Upper lobe of left lung (tissue), 6 donors: ENCODE results near the gene AP1B1. TPM values are rescaled to one million over a fixed set of nuclear protein-coding genes. Genes with fewer than 3 reads are reported as not detected.
A peak's percentile ranks its signal among the peaks of the same experiment; 100 is the strongest.

ENCODE experiments used
- ATAC-seq, 2 donors: fragments of 200-7000 bp; cut with Tn5 transposase; one replicate each; pipeline ENCODE4 v1.9.1; 2022; ENCODE audit warnings: mild to moderate bottlenecking in 2 of 2, moderate library complexity in 2 of 2; ENCODE audit not compliant: low FRiP score in 2 of 2
- DNase-seq, 2 donors: peaks; one replicate each; pipeline ENCODE4 v3.0.0-alpha.2; 2019 to 2020
- H3K27ac ChIP-seq, 4 donors: fragments of 200-600 bp; sonication (generic); one replicate each; pipeline ENCODE4 v1.5.1; 2016 to 2019
- H3K27me3 ChIP-seq, 4 donors: fragments of 200-600 bp; sonication (generic); one replicate each; pipeline ENCODE4 v1.5.1; 2017 to 2019
- H3K36me3 ChIP-seq, 4 donors: fragments of 200-600 bp; sonication (generic); one replicate each; pipeline ENCODE4 v1.5.1; 2016 to 2019
- H3K4me1 ChIP-seq, 4 donors: fragments of 200-600 bp; sonication (generic); one replicate each; pipeline ENCODE4 v1.5.1; 2018 to 2019
- H3K4me3 ChIP-seq, 4 donors: fragments of 200-600 bp; sonication (generic); one replicate each; pipeline ENCODE4 v1.5.1; 2017 to 2019; ENCODE audit warnings: mild to moderate bottlenecking in 2 of 4, moderate library complexity in 1 of 4
- H3K9me3 ChIP-seq, 4 donors: fragments of 200-600 bp; sonication (generic); one replicate each; pipeline ENCODE4 v1.5.1; 2018 to 2019
- EP300 ChIP-seq, 4 donors: sonication (generic); formaldehyde crosslinking; IDR thresholded peaks; one replicate each; pipeline ENCODE4 v1.5.1; 2017; ENCODE audit warnings: antibody characterized with exemption in 4 of 4, control low read depth in 2 of 4
- POLR2A ChIP-seq, 4 donors: fragments of 450-650 bp; IDR thresholded peaks; one replicate each; pipeline ENCODE4 v1.5.1; 2016 to 2017; ENCODE audit warnings: antibody characterized with exemption in 4 of 4, mild to moderate bottlenecking in 2 of 4
- POLR2AphosphoS5 ChIP-seq, 2 donors: sonication (generic); formaldehyde crosslinking; IDR thresholded peaks; one replicate each; pipeline ENCODE4 v1.5.1; 2017; ENCODE audit warnings: antibody characterized with exemption in 2 of 2
- WGBS, 2 donors: methylation state at CpG; one replicate each; pipeline ENCODE4 v1.1.5; 2017 to 2018; 5-methylcytosine and 5-hydroxymethylcytosine counted together
- total RNA-seq, 6 donors: library from RNA; depleted of rRNA in 4 of 6; stranded (reverse); fragments of >200 nt in 4 of 6; gene quantifications; one replicate each; pipeline versions ENCODE4 v1.1.0 to v1.2.1, GENCODE V29; 2016 to 2021
- TF ChIP-seq, protein P1 (sequence below), 6 experiments: fragments of 450-650 bp in 4 of 6; fragments of 200-600 bp in 2 of 6; sonication (generic) in 2 of 6; IDR thresholded peaks; one replicate each; pipeline ENCODE4 v1.5.1; 2016 to 2019; ENCODE audit warnings: antibody characterized with exemption in 6 of 6
- donor health status: DM: no; HTN: no; CAD: no; lungs with moderate emphysema.
- donor health status: DM: no; HTN: yes; CAD: no; lungs with severe emphysema.

Gene AP1B1
- total RNA-seq, 6 donors from 2014 or later, result 44.7 to 162 (median 80.7) TPM

DNA sequence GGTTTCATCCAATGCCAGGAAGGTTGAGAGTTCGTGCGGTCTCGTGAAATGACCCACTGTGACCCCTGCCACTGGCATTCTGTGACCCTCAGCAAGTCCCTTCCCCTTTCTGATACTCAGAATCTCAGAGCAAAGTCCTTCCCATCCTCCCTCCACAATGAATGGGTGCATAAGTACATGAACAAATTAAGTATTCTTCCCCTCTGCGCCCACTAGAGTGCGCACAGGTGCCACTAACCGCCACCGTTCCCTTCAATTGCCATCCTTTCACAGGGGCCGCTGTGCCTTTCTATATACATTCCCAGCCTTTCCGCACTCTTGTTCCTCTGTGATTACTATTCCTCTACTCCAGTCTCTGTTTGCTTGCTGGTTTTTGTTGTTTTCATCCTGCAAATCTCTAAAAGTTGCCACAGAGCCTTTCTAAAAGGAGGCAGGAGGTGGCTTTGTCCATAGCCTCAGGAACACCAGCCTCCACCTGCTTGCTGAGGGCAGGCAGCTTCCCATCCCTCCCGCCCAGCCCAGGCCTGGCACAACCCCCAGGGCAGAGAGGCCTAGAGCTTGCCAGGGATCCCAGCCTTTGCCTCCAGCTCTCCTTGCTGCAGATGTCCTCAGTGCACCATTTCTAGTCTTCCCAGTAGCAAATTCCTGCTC, 6.7 kb upstream of the AP1B1 start:
- WGBS, 2 donors, result 7 to 11% methylated on average over 10 of the region's 10 CpGs
- Histone ChIP-seq H3K36me3 (no peaks in the 10 kb centered on the region), H3K27me3 (no peaks in the 10 kb centered on the region), H3K27ac (no peak overlapping the region), H3K4me1 (peaks cover 0 to 5% (median 2%) of the 10 kb centered on the region in 4 donors), H3K4me3 (no peak overlapping the region), H3K9me3 (no peaks in the 10 kb centered on the region)
- DNase-seq (peak in 1 of 2 donors; percentile 66), ATAC-seq (peak; percentile 84 to 93)
- TF ChIP-seq POLR2AphosphoS5 (IDR thresholded peaks at IDR 0.05), result no peak
- TF ChIP-seq, protein P1, sequence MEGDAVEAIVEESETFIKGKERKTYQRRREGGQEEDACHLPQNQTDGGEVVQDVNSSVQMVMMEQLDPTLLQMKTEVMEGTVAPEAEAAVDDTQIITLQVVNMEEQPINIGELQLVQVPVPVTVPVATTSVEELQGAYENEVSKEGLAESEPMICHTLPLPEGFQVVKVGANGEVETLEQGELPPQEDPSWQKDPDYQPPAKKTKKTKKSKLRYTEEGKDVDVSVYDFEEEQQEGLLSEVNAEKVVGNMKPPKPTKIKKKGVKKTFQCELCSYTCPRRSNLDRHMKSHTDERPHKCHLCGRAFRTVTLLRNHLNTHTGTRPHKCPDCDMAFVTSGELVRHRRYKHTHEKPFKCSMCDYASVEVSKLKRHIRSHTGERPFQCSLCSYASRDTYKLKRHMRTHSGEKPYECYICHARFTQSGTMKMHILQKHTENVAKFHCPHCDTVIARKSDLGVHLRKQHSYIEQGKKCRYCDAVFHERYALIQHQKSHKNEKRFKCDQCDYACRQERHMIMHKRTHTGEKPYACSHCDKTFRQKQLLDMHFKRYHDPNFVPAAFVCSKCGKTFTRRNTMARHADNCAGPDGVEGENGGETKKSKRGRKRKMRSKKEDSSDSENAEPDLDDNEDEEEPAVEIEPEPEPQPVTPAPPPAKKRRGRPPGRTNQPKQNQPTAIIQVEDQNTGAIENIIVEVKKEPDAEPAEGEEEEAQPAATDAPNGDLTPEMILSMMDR (IDR thresholded peaks at IDR 0.05), result peak; percentile 53 to 78 (median 66)

DNA sequence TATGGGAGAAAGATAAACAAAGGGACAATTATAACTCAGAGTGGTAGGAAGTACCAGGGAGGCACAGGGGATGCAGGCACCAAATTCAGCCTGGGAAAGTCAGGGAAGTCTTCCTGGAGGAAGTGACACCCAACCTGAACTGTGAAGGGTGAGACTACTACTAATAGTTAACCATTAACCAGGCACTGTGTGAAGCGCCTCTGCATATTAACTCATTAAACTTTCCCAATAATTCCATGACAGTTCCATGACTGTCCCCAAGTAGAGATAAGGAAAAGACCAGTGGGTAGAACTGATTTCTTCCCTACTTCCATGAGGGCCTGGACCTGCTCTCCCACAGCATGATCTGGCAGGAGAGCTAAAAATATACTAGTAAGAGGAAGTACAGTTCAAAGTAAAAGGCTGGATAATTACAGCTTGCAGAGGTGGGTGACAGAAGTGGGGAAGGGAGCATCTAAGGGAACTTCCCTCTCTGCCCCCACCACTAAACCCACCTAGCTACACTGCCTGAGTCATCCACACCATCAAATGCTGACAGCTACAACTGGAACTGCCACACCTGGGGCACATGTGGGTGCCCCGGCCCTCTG, 4.7 kb upstream of the AP1B1 start:
- H3K27ac ChIP-seq, result no peak overlapping the region
- no peak for TF ChIP-seq EP300 (IDR thresholded peaks at IDR 0.05)
- TF ChIP-seq POLR2AphosphoS5 (IDR thresholded peaks at IDR 0.05), result no peak
- no peak for TF ChIP-seq POLR2A (IDR thresholded peaks at IDR 0.05)
- TF ChIP-seq, protein P1 (IDR thresholded peaks at IDR 0.05), result no peak
- H3K4me1 ChIP-seq, result peaks cover 4 to 11% (median 8%) of the 10 kb centered on the region in 4 donors
- DNase-seq (no peak), ATAC-seq (no peak)
- no peaks in the 10 kb centered on the region for H3K27me3 ChIP-seq
- H3K4me3 ChIP-seq, result no peak overlapping the region
- H3K36me3 ChIP-seq, result no peaks in the 10 kb centered on the region
- WGBS, 2 donors, result 79 to 87% methylated on average over 2 of the region's 2 CpGs
- H3K9me3 ChIP-seq, result no peaks in the 10 kb centered on the region

DNA sequence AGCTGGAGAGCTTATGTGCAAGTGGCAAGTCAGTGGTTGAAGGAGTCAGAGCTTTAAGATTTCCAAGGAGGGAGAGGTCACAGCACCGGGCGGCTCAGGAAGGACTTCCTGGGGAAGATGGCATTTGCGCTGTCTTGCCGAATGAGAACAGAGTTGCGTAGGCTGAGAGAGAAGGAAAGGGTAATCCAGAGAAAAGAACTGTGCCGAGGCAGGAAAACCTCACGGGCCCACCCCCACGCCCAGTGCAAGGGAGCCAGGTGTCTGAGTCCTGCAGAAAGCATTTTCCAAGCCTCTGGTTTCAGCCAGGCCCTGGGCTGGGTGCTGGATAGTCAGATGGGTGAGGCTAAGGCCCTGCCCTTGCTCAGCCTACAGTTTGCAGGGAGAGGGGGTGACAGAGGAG, 3.2 kb upstream of the AP1B1 start:
- DNase-seq, result no peak
- WGBS, 2 donors, result 59 to 69% methylated on average over 8 of the region's 8 CpGs

DNA sequence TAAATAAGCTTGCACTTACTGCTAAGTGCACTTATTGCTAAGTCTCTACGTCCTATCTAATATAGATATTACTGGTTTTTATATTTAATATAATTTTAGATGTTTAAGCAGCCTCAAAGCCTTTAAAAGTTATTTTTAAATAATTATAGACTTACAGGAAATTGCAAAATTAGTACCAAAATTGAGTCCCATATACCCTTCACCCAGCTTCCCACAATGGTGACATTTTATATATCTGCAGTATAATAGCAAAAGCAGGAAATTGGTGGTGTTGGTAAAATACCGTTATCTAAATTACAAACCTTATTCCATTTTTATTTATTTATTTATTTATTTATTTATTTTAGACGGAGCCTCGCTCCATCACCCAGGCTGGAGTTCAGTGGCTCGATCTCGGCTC, 1.9 kb upstream of the AP1B1 start:
- Histone ChIP-seq H3K4me1 (peaks cover 21 to 36% (median 32%) of the 10 kb centered on the region in 4 donors), H3K4me3 (no peak overlapping the region), H3K36me3 (peaks cover 0 to 3% (median 0%) of the 10 kb centered on the region in 4 donors), H3K27ac (no peak overlapping the region), H3K27me3 (no peaks in the 10 kb centered on the region), H3K9me3 (no peaks in the 10 kb centered on the region)
- DNase-seq, result no peak
- 83 to 95% methylated on average over 6 of the region's 6 CpGs for WGBS, 2 donors
- TF ChIP-seq EP300 (IDR thresholded peaks at IDR 0.05), result no peak
- no peak for TF ChIP-seq POLR2AphosphoS5 (IDR thresholded peaks at IDR 0.05)
- TF ChIP-seq, protein P1 (IDR thresholded peaks at IDR 0.05), result no peak
- TF ChIP-seq POLR2A (IDR thresholded peaks at IDR 0.05), result no peak
- ATAC-seq, result no peak

More for the DNA sequence above, 3.2 kb upstream of the AP1B1 start:
- ATAC-seq, result no peak
- no peak for TF ChIP-seq EP300 (IDR thresholded peaks at IDR 0.05)
- no peak for TF ChIP-seq POLR2AphosphoS5 (IDR thresholded peaks at IDR 0.05)
- TF ChIP-seq POLR2A (IDR thresholded peaks at IDR 0.05), result no peak
- TF ChIP-seq, protein P1 (IDR thresholded peaks at IDR 0.05), result no peak
- Histone ChIP-seq H3K27me3 (no peaks in the 10 kb centered on the region), H3K4me1 (peaks cover 16 to 24% (median 22%) of the 10 kb centered on the region in 4 donors), H3K27ac (no peak overlapping the region), H3K4me3 (no peak overlapping the region), H3K9me3 (no peaks in the 10 kb centered on the region), H3K36me3 (no peaks in the 10 kb centered on the region)

DNA sequence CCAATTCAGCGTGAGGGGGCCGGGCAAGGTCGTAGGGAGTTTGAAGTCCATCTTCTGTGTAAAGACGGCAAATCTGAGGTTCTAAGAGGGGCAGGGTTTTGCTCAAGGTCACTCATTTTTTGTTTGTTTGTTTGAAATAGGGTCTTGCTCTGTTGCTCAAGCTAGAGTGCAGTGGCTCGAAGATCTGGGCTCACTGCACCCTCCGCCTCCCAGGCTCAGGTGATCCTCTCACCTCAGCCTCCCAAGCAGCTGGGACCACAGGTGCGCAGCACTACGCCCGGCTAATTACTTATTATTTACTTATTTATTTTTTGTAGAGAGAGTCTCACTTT, 355 bp upstream of the AP1B1 start:
- TF ChIP-seq, protein P1 (IDR thresholded peaks at IDR 0.05), result no peak
- TF ChIP-seq EP300 (IDR thresholded peaks at IDR 0.05) (no peak), POLR2AphosphoS5 (IDR thresholded peaks at IDR 0.05) (no peak), POLR2A (IDR thresholded peaks at IDR 0.05) (no peak)
- ATAC-seq (no peak), DNase-seq (no peak)
- Histone ChIP-seq H3K27ac (peak overlapping the region; percentile 68 to 91 (median 82)), H3K4me3 (peak overlapping the region; percentile 15 to 76 (median 68)), H3K27me3 (no peaks in the 10 kb centered on the region), H3K9me3 (no peaks in the 10 kb centered on the region), H3K36me3 (peaks cover 0 to 10% (median 1%) of the 10 kb centered on the region in 4 donors), H3K4me1 (peaks cover 22 to 51% (median 39%) of the 10 kb centered on the region in 4 donors)
- 23 to 27% methylated on average over 5 to 9 of the region's 9 CpGs for WGBS, 2 donors
